Endodermal cell (in vitro differentiated cells): ENCODE data around the gene LNX1. TPM values are rescaled to one million over a fixed set of nuclear protein-coding genes. Genes with fewer than 3 reads are reported as not detected.

Experiments used
- DNase-seq: peaks from one replicate; pipeline ENCODE4 v3.0.0-alpha.2; 2017
- H3K27ac ChIP-seq: 2 replicates; pipeline ENCODE4 v1.5.1; 2013; ENCODE audit warnings: mild to moderate bottlenecking, low read depth, low read length, moderate library complexity
- H3K27me3 ChIP-seq: 2 replicates; pipeline ENCODE4 v1.6.1; 2013; ENCODE audit warnings: mild to moderate bottlenecking, low read length, moderate library complexity; ENCODE audit not compliant: insufficient read depth, control insufficient read depth, poor library complexity, severe bottlenecking
- H3K36me3 ChIP-seq: 2 replicates; pipeline ENCODE4 v1.7.0; 2013; ENCODE audit warnings: mild to moderate bottlenecking, low read length, moderate library complexity; ENCODE audit not compliant: control insufficient read depth, insufficient read depth
- H3K4me1 ChIP-seq: one replicate; pipeline ENCODE4 v1.7.0; 2013; ENCODE audit warnings: low read length; ENCODE audit not compliant: control insufficient read depth, insufficient read depth
- H3K4me3 ChIP-seq: 2 replicates; pipeline ENCODE4 v1.5.1; 2013; ENCODE audit warnings: mild to moderate bottlenecking, low read length, moderate library complexity
- H3K9ac ChIP-seq: 2 replicates; pipeline ENCODE4 v1.6.1; 2013; ENCODE audit warnings: mild to moderate bottlenecking, low read length, moderate library complexity; ENCODE audit not compliant: poor library complexity, severe bottlenecking; ENCODE audit errors: extremely low read depth
- H3K9me3 ChIP-seq: 2 replicates; pipeline ENCODE4 v1.6.1; 2013; ENCODE audit warnings: mild to moderate bottlenecking, low read length, moderate library complexity; ENCODE audit not compliant: control insufficient read depth
- H3K27ac Mint-ChIP-seq: 2 replicates; pipeline ENCODE4 v1.8.0; 2020; ENCODE audit warnings: mixed read lengths
- H3K27me3 Mint-ChIP-seq: 2 replicates; pipeline ENCODE4 v1.8.0; 2021; ENCODE audit warnings: mild to moderate bottlenecking, mixed read lengths; ENCODE audit not compliant: insufficient read depth
- H3K36me3 Mint-ChIP-seq: 2 replicates; pipeline ENCODE4 v1.8.0; 2020; ENCODE audit warnings: low read depth, mixed read lengths
- H3K4me1 Mint-ChIP-seq: 2 replicates; pipeline ENCODE4 v1.8.0; 2020; ENCODE audit warnings: mixed read lengths
- H3K4me3 Mint-ChIP-seq: 2 replicates; pipeline ENCODE4 v1.8.0; 2020; ENCODE audit warnings: mild to moderate bottlenecking, moderate library complexity, mixed read lengths
- H3K9me3 Mint-ChIP-seq: 2 replicates; pipeline ENCODE4 v1.8.0; 2020; ENCODE audit warnings: mild to moderate bottlenecking, mixed read lengths
- WGBS, 2 experiments: methylation state at CpG; one replicate each; pipeline versions ENCODE4 v1.1.5 to v1.1.7; 2013; ENCODE audit warnings: missing lambda C conversion rate in 2 of 2, mixed read lengths in 1 of 2; ENCODE audit not compliant: insufficient coverage in 1 of 2, insufficient read length in 1 of 2; 5-methylcytosine and 5-hydroxymethylcytosine counted together
- total RNA-seq, 2 donors: library from RNA; stranded (reverse); fragmentation: NEBNext Ultra II Directional in 1 of 2; extraction: Animal tissue kit (Norgen Biotek cat#: 25700) in 1 of 2; gene quantifications; 2 replicates in 1 of 2; 3 replicates in 1 of 2; pipeline ENCODE4 v1.2.1, GENCODE V29; 2021
- TF ChIP-seq, protein P1 (sequence below): fragments of 200-600 bp; sonication (generic); conservative IDR thresholded peaks from 2 replicates; pipeline ENCODE4 v1.5.0; 2021; ENCODE audit warnings: antibody characterized with exemption, mild to moderate bottlenecking

The LNX1 gene
- total RNA-seq, 2 donors from 2014 or later = 4.4 to 5.4 TPM

DNA sequence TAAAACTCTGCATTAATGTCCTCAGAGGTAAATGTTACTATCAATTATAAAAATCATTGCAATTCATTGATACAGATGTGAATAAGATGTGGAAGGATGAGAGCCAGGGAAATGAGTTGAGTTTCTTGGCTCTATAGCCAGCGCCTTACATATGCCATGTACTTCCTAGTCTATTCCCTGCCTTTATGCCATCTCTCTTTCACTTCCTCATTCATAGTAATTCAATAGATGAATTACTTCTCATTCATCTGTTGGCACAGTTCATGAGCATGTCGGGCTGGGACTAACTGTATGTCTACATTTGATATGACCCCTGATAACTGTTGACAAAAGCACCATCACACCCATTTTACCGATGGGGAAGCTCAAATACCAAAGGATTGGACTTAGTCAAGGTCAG lies 55.7 kb downstream of the LNX1 start:
- H3K9me3 Mint-ChIP-seq = no peaks in the 10 kb centered on the region
- no peak overlapping the region for H3K9ac ChIP-seq
- DNase-seq = no peak
- no peak overlapping the region for H3K4me3 ChIP-seq
- peaks cover 25% of the 10 kb centered on the region for H3K4me1 Mint-ChIP-seq
- H3K36me3 ChIP-seq = no peaks in the 10 kb centered on the region
- 89 to 94% methylated on average over 2 to 3 of the region's 3 CpGs for WGBS, 2 experiments
- peaks cover 5% of the 10 kb centered on the region for H3K27me3 Mint-ChIP-seq
- no peaks in the 10 kb centered on the region for H3K4me1 ChIP-seq
- no peaks in the 10 kb centered on the region for H3K36me3 Mint-ChIP-seq
- H3K4me3 Mint-ChIP-seq = no peak overlapping the region
- H3K27ac Mint-ChIP-seq = no peak overlapping the region
- no peaks in the 10 kb centered on the region for H3K9me3 ChIP-seq
- H3K27me3 ChIP-seq = no peaks in the 10 kb centered on the region
- TF ChIP-seq, protein P1, sequence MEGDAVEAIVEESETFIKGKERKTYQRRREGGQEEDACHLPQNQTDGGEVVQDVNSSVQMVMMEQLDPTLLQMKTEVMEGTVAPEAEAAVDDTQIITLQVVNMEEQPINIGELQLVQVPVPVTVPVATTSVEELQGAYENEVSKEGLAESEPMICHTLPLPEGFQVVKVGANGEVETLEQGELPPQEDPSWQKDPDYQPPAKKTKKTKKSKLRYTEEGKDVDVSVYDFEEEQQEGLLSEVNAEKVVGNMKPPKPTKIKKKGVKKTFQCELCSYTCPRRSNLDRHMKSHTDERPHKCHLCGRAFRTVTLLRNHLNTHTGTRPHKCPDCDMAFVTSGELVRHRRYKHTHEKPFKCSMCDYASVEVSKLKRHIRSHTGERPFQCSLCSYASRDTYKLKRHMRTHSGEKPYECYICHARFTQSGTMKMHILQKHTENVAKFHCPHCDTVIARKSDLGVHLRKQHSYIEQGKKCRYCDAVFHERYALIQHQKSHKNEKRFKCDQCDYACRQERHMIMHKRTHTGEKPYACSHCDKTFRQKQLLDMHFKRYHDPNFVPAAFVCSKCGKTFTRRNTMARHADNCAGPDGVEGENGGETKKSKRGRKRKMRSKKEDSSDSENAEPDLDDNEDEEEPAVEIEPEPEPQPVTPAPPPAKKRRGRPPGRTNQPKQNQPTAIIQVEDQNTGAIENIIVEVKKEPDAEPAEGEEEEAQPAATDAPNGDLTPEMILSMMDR = no peak
- no peak overlapping the region for H3K27ac ChIP-seq

DNA sequence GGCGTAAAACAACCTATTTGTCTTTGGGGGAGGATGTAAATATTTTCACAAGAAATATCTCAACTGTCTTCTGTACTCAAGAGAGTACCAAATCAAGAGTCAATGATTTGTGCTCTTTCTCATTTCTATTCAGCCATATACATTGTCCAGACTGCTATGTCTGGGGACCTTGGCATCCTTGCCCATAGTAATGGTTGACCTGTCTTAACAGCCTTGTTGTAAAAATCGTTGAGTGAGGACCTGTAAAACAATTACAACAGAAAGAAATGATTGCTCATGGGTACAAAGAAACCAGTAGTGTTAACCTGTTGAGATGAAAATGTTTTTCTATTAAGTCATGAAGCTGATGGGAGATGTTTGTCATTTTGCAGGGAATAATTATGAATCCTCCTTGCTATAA lies 56.6 kb downstream of the LNX1 start:
- Histone ChIP-seq H3K36me3 (no peaks in the 10 kb centered on the region), H3K4me1 (no peaks in the 10 kb centered on the region), H3K9ac (no peak overlapping the region), H3K9me3 (no peaks in the 10 kb centered on the region), H3K27me3 (no peaks in the 10 kb centered on the region), H3K27ac (no peak overlapping the region), H3K4me3 (no peak overlapping the region)
- Mint-ChIP-seq H3K27ac (no peak overlapping the region), H3K36me3 (no peaks in the 10 kb centered on the region), H3K4me3 (no peak overlapping the region), H3K4me1 (peaks cover 26% of the 10 kb centered on the region), H3K27me3 (peaks cover 3% of the 10 kb centered on the region), H3K9me3 (no peaks in the 10 kb centered on the region)
- TF ChIP-seq, protein P1 = no peak
- no peak for DNase-seq
- 84 to 88% methylated on average over 1 to 2 of the region's 2 CpGs for WGBS, 2 experiments

DNA sequence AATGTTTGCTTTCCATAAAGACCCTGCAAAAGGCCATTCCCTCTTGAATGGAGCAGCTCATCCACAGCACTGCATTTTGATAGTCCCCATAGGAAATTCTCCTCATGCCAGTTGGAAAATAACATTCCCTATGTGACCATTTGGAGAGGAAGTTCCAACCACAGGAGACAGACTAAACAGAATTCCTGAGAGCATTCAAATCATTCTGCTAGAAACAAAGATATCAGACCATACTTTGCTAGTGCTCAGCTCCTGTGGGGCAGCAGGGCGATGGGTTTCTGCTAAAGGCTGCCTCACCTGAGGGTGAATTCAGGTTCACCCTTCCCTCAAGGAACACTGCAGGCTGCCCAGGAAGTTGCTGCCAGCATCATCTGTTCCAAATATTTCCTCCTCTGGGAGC lies 58.8 kb downstream of the LNX1 start:
- no peak overlapping the region for H3K9ac ChIP-seq
- H3K4me3 Mint-ChIP-seq = no peak overlapping the region
- H3K27ac Mint-ChIP-seq = no peak overlapping the region
- H3K9me3 ChIP-seq = no peaks in the 10 kb centered on the region
- no peaks in the 10 kb centered on the region for H3K36me3 Mint-ChIP-seq
- no peaks in the 10 kb centered on the region for H3K36me3 ChIP-seq
- H3K4me3 ChIP-seq = no peak overlapping the region
- 92 to 100% methylated on average over 1 of the region's 1 CpG for WGBS, 2 experiments
- peaks cover 44% of the 10 kb centered on the region for H3K4me1 Mint-ChIP-seq
- H3K27me3 Mint-ChIP-seq = no peaks in the 10 kb centered on the region
- no peaks in the 10 kb centered on the region for H3K9me3 Mint-ChIP-seq
- no peak overlapping the region for H3K27ac ChIP-seq
- TF ChIP-seq, protein P1 = no peak
- H3K4me1 ChIP-seq = peaks cover 11% of the 10 kb centered on the region
- no peaks in the 10 kb centered on the region for H3K27me3 ChIP-seq
- no peak for DNase-seq
